ENCODE data around the gene MPND. TPM values are rescaled to one million over a fixed set of nuclear protein-coding genes. Genes with fewer than 3 reads are reported as not detected.
A peak's percentile ranks its signal among the peaks of the same experiment; 100 is the strongest.
"Not testable (repeated sequence)": the region's sequence is repeated elsewhere in the genome, so short reads cannot be mapped to it uniquely, and the experiment has no call there.

MPND gene
- total RNA-seq, 1 experiment from 2014 or later: 4.6 TPM

GRCh38 chr19:4349225-4349624 lies 5.9 kb downstream of the MPND start:
- H3K36me3 ChIP-seq; H3K27me3 ChIP-seq (replicated peaks); DNase-seq (ENCODE audit: low read depth in 1 of 2, low spot score in 2 of 2); H3K9me3 ChIP-seq (replicated peaks); H3K4me3 ChIP-seq; H3K27ac ChIP-seq; H3K4me1 ChIP-seq (replicated peaks): not testable (repeated sequence)

DNA sequence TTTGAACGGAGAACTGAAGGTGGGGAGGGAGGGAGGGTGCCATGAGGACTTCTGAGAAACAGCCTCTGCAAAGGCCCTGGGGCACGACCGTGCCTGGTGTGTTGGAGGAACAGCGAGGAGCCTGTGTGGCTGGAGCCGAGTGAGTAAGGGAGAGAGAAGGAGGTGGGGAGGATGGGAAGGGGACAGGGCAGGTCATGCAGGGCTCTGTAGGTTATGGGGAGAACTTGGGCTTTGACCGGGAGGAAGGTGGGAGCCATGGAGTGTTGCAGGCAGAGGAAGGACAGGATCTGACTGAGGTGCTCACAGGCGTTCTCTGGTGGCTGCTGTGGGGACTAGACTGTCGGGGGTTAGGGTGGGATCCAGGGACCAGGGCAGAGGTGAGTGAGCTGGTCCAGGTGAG lies 6.7 kb downstream of the MPND start:
- peaks cover 6% of the 10 kb centered on the region for H3K36me3 ChIP-seq
- H3K27ac ChIP-seq: no peak overlapping the region
- no peaks in the 10 kb centered on the region for H3K4me1 ChIP-seq (replicated peaks)
- no peaks in the 10 kb centered on the region for H3K9me3 ChIP-seq (replicated peaks)
- no peaks in the 10 kb centered on the region for H3K27me3 ChIP-seq (replicated peaks)
- H3K4me3 ChIP-seq: no peak overlapping the region
- no peak for DNase-seq (ENCODE audit: low read depth in 1 of 2, low spot score in 2 of 2)

DNA sequence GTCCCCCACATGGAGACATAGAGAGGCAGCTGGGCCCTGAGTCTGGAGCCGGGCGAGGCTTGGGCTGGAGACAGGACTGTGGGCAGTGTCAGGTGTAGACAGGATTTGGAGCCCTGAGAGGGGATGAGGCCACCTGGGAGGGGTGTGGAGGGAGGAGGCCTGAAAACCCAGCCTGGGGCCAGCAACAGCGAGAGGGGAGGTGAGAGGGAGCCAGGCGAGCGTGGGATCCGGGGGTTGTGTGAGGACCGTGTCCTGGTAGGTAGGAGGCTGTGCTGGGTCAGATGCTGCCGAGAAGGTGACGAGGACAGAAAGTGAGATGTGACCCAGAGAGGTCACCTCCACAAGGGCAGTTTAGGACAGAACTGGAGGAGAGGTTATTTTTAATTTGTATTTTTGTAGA lies 7.4 kb downstream of the MPND start:
- no peaks in the 10 kb centered on the region for H3K27me3 ChIP-seq (replicated peaks)
- H3K4me1 ChIP-seq (replicated peaks): no peaks in the 10 kb centered on the region
- H3K27ac ChIP-seq: no peak overlapping the region
- H3K4me3 ChIP-seq: no peak overlapping the region
- peaks cover 6% of the 10 kb centered on the region for H3K36me3 ChIP-seq
- no peaks in the 10 kb centered on the region for H3K9me3 ChIP-seq (replicated peaks)
- peak in 1 of 2 experiments; percentile 40 for DNase-seq (ENCODE audit: low read depth in 1 of 2, low spot score in 2 of 2)

DNA sequence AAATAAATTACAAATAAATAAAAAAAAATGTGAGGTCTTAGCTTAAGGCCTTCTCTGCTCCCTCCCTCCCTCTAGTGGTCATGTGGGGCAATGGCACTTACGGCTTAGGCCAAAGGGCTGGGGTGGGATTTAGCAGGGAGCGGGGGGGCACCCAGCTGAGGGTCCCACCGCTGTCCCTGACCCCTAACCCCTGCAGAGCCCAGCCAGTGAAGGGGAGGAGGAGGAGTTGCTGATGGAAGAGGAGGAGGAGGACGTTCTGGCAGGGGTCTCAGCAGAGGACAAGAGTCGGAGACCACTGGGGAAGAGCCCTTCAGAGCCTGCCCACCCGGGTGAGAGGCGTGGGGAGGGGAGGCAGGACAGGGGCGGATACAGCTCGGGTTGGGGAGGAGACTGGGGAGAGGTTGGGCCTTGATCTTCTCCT lies 9.3 kb downstream of the MPND start:
- Histone ChIP-seq H3K9me3 (replicated peaks) (no peaks in the 10 kb centered on the region), H3K4me1 (replicated peaks) (no peaks in the 10 kb centered on the region), H3K27me3 (replicated peaks) (no peaks in the 10 kb centered on the region), H3K36me3 (peaks cover 18% of the 10 kb centered on the region), H3K27ac (no peak overlapping the region), H3K4me3 (no peak overlapping the region)
- DNase-seq (ENCODE audit: low read depth in 1 of 2, low spot score in 2 of 2): peak; percentile 46 to 75

- Histone ChIP-seq H3K4me1 (replicated peaks) (no peaks in the 10 kb centered on the region), H3K4me3 (no peak overlapping the region), H3K36me3 (peaks cover 34% of the 10 kb centered on the region), H3K9me3 (replicated peaks) (no peaks in the 10 kb centered on the region), H3K27ac (no peak overlapping the region), H3K27me3 (replicated peaks) (no peaks in the 10 kb centered on the region)
- no peak for DNase-seq (ENCODE audit: low read depth in 1 of 2, low spot score in 2 of 2)
Observed at GRCh38 chr19:4354282-4354681, 10.9 kb downstream of the MPND start.

DNA sequence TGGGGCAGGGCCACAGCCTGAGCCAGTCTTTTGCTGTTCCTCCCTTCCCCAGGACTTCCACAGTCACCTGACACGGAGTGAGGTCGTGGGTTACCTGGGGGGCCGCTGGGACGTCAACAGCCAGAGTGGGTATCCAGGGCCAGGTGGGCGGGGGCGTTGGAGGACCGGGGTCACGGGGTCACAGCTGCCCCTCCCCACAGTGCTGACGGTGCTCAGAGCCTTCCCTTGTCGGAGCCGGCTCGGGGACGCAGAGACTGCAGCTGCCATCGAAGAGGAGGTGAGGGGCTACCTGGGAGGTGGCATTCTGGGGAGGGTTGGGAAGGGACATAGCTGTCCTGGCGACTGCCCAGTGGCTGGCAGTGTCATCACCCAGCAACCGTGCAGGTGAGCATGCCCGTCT lies 11.5 kb downstream of the MPND start:
- H3K9me3 ChIP-seq (replicated peaks): no peaks in the 10 kb centered on the region
- H3K27me3 ChIP-seq (replicated peaks): no peaks in the 10 kb centered on the region
- no peaks in the 10 kb centered on the region for H3K4me1 ChIP-seq (replicated peaks)
- H3K36me3 ChIP-seq: peaks cover 40% of the 10 kb centered on the region
- DNase-seq (ENCODE audit: low read depth in 1 of 2, low spot score in 2 of 2): peak in 1 of 2 experiments; percentile 37
- no peak overlapping the region for H3K4me3 ChIP-seq
- H3K27ac ChIP-seq: no peak overlapping the region

GRCh38 chr19:4357095-4357797 lies 13.9 kb downstream of the MPND start:
- Histone ChIP-seq H3K27me3 (replicated peaks) (no peaks in the 10 kb centered on the region), H3K36me3 (peaks cover 63% of the 10 kb centered on the region), H3K9me3 (replicated peaks) (no peaks in the 10 kb centered on the region), H3K27ac (no peak overlapping the region), H3K4me1 (replicated peaks) (no peaks in the 10 kb centered on the region), H3K4me3 (no peak overlapping the region)
- peak in 1 of 2 experiments; percentile 45 for DNase-seq (ENCODE audit: low read depth in 1 of 2, low spot score in 2 of 2)

GRCh38 chr19:4357921-4358326 lies 14.6 kb downstream of the MPND start:
- Histone ChIP-seq H3K36me3 (peaks cover 67% of the 10 kb centered on the region), H3K4me3 (no peak overlapping the region), H3K9me3 (replicated peaks) (no peaks in the 10 kb centered on the region), H3K27ac (no peak overlapping the region), H3K4me1 (replicated peaks) (no peaks in the 10 kb centered on the region), H3K27me3 (replicated peaks) (no peaks in the 10 kb centered on the region)
- DNase-seq (ENCODE audit: low read depth in 1 of 2, low spot score in 2 of 2): peak in 1 of 2 experiments; percentile 41

GRCh38 chr19:4358709-4359626 lies 15.6 kb downstream of the MPND start:
- no peak overlapping the region for H3K4me3 ChIP-seq
- no peaks in the 10 kb centered on the region for H3K4me1 ChIP-seq (replicated peaks)
- no peaks in the 10 kb centered on the region for H3K27me3 ChIP-seq (replicated peaks)
- no peak overlapping the region for H3K27ac ChIP-seq
- peaks cover 78% of the 10 kb centered on the region for H3K36me3 ChIP-seq
- no peak for DNase-seq (ENCODE audit: low read depth in 1 of 2, low spot score in 2 of 2)
- no peaks in the 10 kb centered on the region for H3K9me3 ChIP-seq (replicated peaks)

GRCh38 chr19:4359627-4360000 lies 16.3 kb downstream of the MPND start:
- Histone ChIP-seq H3K36me3 (peaks cover 80% of the 10 kb centered on the region), H3K27ac (no peak overlapping the region), H3K4me3 (no peak overlapping the region), H3K27me3 (replicated peaks) (no peaks in the 10 kb centered on the region), H3K4me1 (replicated peaks) (no peaks in the 10 kb centered on the region), H3K9me3 (replicated peaks) (no peaks in the 10 kb centered on the region)
- peak in 1 of 2 experiments; percentile 48 for DNase-seq (ENCODE audit: low read depth in 1 of 2, low spot score in 2 of 2)

DNA sequence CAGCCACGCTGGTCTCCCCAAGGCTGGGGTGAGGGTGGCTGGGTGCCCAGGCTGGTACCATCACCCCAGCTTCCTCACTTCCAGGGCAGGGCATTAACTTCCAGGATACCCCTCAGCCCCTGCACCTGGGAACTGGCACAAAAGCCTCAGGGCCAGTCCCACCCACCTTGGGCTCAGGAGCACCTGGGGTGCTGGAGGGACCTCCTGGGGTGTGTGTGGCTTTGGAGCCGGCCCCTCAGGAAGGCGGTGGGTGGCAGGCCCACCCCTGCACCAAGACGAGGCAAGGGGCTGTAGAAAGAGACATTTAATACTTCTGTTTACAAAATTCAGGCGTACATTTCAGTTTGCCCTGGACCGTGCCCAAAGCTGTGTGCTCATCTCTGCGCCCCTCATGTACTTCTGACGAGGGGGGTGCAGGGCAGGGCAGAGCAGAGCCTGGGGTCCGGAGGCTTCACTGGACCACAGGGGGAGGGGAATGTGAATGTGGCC lies 16.8 kb downstream of the MPND start:
- Histone ChIP-seq H3K27me3 (replicated peaks) (no peaks in the 10 kb centered on the region), H3K9me3 (replicated peaks) (no peaks in the 10 kb centered on the region), H3K36me3 (peaks cover 84% of the 10 kb centered on the region), H3K4me1 (replicated peaks) (no peaks in the 10 kb centered on the region), H3K4me3 (no peak overlapping the region), H3K27ac (no peak overlapping the region)
- DNase-seq (ENCODE audit: low read depth in 1 of 2, low spot score in 2 of 2): no peak

DNA sequence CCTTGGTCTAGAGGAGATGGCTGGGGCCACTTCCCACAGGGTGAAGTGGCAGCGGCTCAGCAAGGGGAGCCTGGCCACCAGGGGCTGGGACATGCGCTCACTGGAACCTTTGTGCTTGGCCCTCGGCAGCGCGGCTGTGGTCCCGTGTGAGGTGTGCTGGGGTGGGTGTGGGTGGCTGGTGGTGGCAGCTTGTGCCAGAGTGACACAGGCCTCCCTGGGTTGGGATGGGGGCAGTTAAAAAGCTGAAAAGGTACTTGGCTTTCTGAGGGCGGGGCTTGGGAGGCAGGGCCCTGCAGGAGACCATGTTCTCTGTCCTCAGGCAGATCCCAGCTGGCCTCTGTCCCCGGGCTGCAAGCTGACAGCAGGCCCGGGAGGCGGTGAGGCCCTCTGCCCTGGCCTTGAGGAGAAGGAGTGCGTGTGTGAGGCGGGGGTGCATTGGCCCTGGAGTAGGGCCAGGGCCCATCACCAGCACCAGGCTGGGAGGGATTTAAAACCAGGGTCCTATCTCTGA lies 17.3 kb downstream of the MPND start:
- Histone ChIP-seq H3K36me3 (peaks cover 90% of the 10 kb centered on the region), H3K4me1 (replicated peaks) (no peaks in the 10 kb centered on the region), H3K27ac (no peak overlapping the region), H3K9me3 (replicated peaks) (no peaks in the 10 kb centered on the region), H3K4me3 (no peak overlapping the region), H3K27me3 (replicated peaks) (no peaks in the 10 kb centered on the region)
- DNase-seq (ENCODE audit: low read depth in 1 of 2, low spot score in 2 of 2): peak in 1 of 2 experiments; percentile 40

DNA sequence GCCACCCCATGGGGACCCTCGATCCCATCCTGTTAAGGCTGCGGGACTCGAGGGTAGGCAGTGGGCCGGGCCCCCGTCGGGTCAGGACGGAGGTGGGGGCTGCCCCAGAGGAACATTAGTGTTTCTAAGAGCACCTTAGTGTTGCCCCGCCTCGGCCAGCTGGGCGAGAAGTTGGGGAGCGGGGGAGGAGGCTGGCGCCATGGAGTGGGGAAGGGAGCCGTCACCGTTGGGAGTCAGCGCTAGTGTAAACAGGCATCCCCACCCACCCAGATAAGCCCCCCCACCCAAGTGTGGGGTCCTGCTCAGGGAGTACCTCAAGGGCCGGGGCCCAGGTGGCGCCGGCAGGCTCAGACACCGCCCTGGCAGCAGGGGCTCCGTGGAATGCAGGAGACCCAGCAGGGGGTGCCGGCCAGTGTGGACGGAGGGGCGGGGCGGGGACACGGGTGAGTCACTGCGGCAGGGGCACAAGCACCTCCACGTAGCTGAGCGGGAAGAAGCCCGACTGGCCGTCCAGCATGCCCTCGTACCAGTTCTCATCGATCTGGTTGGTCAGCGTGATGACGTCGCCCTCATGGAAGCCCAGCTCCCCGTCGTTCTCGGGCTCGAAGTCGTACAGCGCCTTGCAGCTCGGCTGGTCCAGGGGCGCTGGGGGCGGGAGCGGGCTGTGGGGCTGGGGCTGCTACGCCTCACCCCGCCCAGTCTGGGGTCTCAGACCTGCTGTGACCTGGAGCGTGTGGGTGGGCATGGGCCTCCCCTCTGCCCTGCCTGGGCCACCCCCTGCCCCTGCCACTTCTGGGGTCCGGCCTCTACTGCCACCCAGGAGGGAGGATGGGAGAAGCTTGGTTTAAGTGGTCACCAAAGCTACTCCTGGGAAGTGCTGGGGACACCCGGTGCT lies 18.0 kb downstream of the MPND start:
- Histone ChIP-seq H3K36me3 (peaks cover 92% of the 10 kb centered on the region), H3K9me3 (replicated peaks) (no peaks in the 10 kb centered on the region), H3K4me3 (no peak overlapping the region), H3K4me1 (replicated peaks) (no peaks in the 10 kb centered on the region), H3K27me3 (replicated peaks) (no peaks in the 10 kb centered on the region), H3K27ac (no peak overlapping the region)
- peak in 1 of 2 experiments; percentile 45 for DNase-seq (ENCODE audit: low read depth in 1 of 2, low spot score in 2 of 2)

All from SJSA1 (cell line).